B cell (primary cell): Measurements from ENCODE around the gene KCTD10. TPM values are rescaled to one million over a fixed set of nuclear protein-coding genes. Genes with fewer than 3 reads are reported as not detected.

Experiments
- ATAC-seq: fragments of 200-7000 bp; cut with Tn5 transposase; one replicate; pipeline ENCODE4 v1.10.0; 2021; ENCODE audit warnings: low read depth, mild to moderate bottlenecking, moderate number of reproducible peaks, moderate library complexity
- CTCF ChIA-PET: fragments of 350-600 bp; sonication (Branson Sonifier 250); formaldehyde crosslinking; loops from one replicate; lab custom pipeline; 2021; ENCODE audit warnings: antibody characterized with exemption, inconsistent platforms; lab: Charles Lee
- POLR2A ChIA-PET: fragments of 350-600 bp; sonication (Branson Sonifier 250); formaldehyde crosslinking; loops from one replicate; lab custom pipeline; 2021; ENCODE audit warnings: antibody characterized with exemption; lab: Charles Lee
- DNase-seq: peaks from one replicate; pipeline ENCODE4 v3.0.0; 2013
- H2AFZ ChIP-seq: 2 replicates; pipeline ENCODE4 v1.6.1; 2012; ENCODE audit warnings: mild to moderate bottlenecking, low read depth, low read length; ENCODE audit not compliant: insufficient read depth, poor library complexity, severe bottlenecking
- H3K27ac ChIP-seq, 2 donors: 1 replicate in 1 of 2; 2 replicates in 1 of 2; pipeline ENCODE4 v1.5.1; 2012 to 2013; ENCODE audit warnings: low read length in 2 of 2, mild to moderate bottlenecking in 2 of 2, moderate library complexity in 1 of 2
- H3K27me3 ChIP-seq, 4 experiments: fragments of 200-600 bp in 1 of 4; sonication (generic) in 1 of 4; replicated peaks in 1 of 4; 1 replicate in 2 of 4; 2 replicates in 2 of 4; pipeline versions ENCODE4 v1.6.1 to v1.7.0; 2013 to 2016; ENCODE audit warnings: low read length in 3 of 4, mild to moderate bottlenecking in 2 of 4, mixed read lengths in 1 of 4, moderate library complexity in 1 of 4; ENCODE audit not compliant: insufficient read depth in 4 of 4, control insufficient read depth in 3 of 4; ENCODE audit errors: control extremely low read depth in 1 of 4
- H3K36me3 ChIP-seq, 2 experiments: replicated peaks in 1 of 2; 1 replicate in 1 of 2; 2 replicates in 1 of 2; pipeline versions ENCODE4 v1.6.1 to v1.7.1; 2013; ENCODE audit warnings: low read length in 1 of 2; ENCODE audit not compliant: insufficient read depth in 2 of 2, control insufficient read depth in 1 of 2; ENCODE audit errors: control extremely low read depth in 1 of 2, extremely low read depth in 1 of 2
- H3K4me1 ChIP-seq, 2 donors: fragments of 200-600 bp in 1 of 2; sonication (generic) in 1 of 2; 1 replicate in 1 of 2; 2 replicates in 1 of 2; pipeline versions ENCODE4 v1.5.1 to v1.6.1; 2013 to 2017; ENCODE audit warnings: low read length in 2 of 2; ENCODE audit not compliant: control insufficient read depth in 2 of 2, insufficient read depth in 2 of 2
- H3K4me2 ChIP-seq: replicated peaks from 2 replicates; pipeline ENCODE3; 2012; ENCODE audit warnings: mild to moderate bottlenecking, low read depth, low read length; ENCODE audit not compliant: poor library complexity, severe bottlenecking
- H3K4me3 ChIP-seq, 5 experiments: fragments of 200-600 bp in 1 of 5; sonication (generic) in 1 of 5; 1 replicate in 3 of 5; 2 replicates in 2 of 5; pipeline versions ENCODE4 v1.5.1 to v1.7.0; 2011 to 2016; ENCODE audit warnings: low read length in 4 of 5, mild to moderate bottlenecking in 4 of 5, low read depth in 2 of 5, control low read depth in 1 of 5, moderate library complexity in 1 of 5; ENCODE audit not compliant: insufficient read depth in 1 of 5; ENCODE audit errors: control extremely low read depth in 1 of 5, extremely low read depth in 1 of 5
- H3K79me2 ChIP-seq: fragments of 200-600 bp; sonication (generic); one replicate; pipeline ENCODE4 v1.6.0; 2016; ENCODE audit warnings: low read length; ENCODE audit not compliant: control insufficient read depth, insufficient read depth
- H3K9ac ChIP-seq: fragments of 200-600 bp; sonication (generic); 2 replicates; pipeline ENCODE4 v1.6.1; 2017; ENCODE audit warnings: mild to moderate bottlenecking, low read length, moderate library complexity
- H3K9me3 ChIP-seq, 3 donors: one replicate each; pipeline versions ENCODE4 v1.6.1 to v1.7.1; 2013; ENCODE audit warnings: low read length in 2 of 3; ENCODE audit not compliant: control insufficient read depth in 2 of 3, insufficient read depth in 1 of 3; ENCODE audit errors: control extremely low read depth in 1 of 3
- H4K20me1 ChIP-seq: 2 replicates; pipeline ENCODE4 v1.6.0; 2012; ENCODE audit warnings: mild to moderate bottlenecking, low read length; ENCODE audit not compliant: insufficient read depth, control insufficient read depth, poor library complexity, severe bottlenecking
- H3K27ac Mint-ChIP-seq: one replicate; pipeline ENCODE4 v1.8.0; 2021; ENCODE audit warnings: mixed read lengths
- H3K27me3 Mint-ChIP-seq: one replicate; pipeline ENCODE4 v1.8.0; 2021; ENCODE audit warnings: mixed read lengths
- H3K4me1 Mint-ChIP-seq: one replicate; pipeline ENCODE4 v1.8.0; 2021; ENCODE audit warnings: mixed read lengths
- H3K4me3 Mint-ChIP-seq: one replicate; pipeline ENCODE4 v1.8.0; 2021; ENCODE audit warnings: mixed read lengths
- H3K9me3 Mint-ChIP-seq: one replicate; pipeline ENCODE4 v1.8.0; 2022; ENCODE audit warnings: mixed read lengths; ENCODE audit not compliant: insufficient read depth
- EZH2 ChIP-seq: IDR thresholded peaks from 2 replicates; pipeline ENCODE4 v1.6.1; 2012; ENCODE audit warnings: borderline replicate concordance, low read depth, mild to moderate bottlenecking, moderate library complexity, low read length; ENCODE audit not compliant: insufficient read depth, poor library complexity, severe bottlenecking
- WGBS: methylation state at CpG from one replicate; pipeline ENCODE4 v1.1.5; 2013; ENCODE audit warnings: missing lambda C conversion rate; ENCODE audit not compliant: insufficient coverage; 5-methylcytosine and 5-hydroxymethylcytosine counted together
- intact Hi-C: fragments of 100-400 bp; cut with micrococcal nuclease; formaldehyde crosslinking; loops from one replicate; pipeline ENCODE4 v1.10.0; 2022
- polyA plus RNA-seq: library from polyadenylated mRNA; depleted of rRNA; stranded (reverse); fragments of >200 nt; gene quantifications from 2 replicates; pipeline ENCODE4 v1.2.3, GENCODE V29; 2012
- total RNA-seq, 2 donors: library from RNA; stranded (reverse); fragments of 120-200 nt in 1 of 2; gene quantifications; 1 replicate in 1 of 2; 2 replicates in 1 of 2; pipeline versions ENCODE4 v1.2.3 to v1.2.4, GENCODE V29; 2013 to 2022
- TF ChIP-seq, protein P1 (sequence below): fragments of 200-600 bp; IDR thresholded peaks from one replicate; pipeline ENCODE4 v1.8.0; 2022; ENCODE audit warnings: antibody characterized with exemption, mild to moderate bottlenecking

KCTD10 gene
- total and polyA plus RNA-seq, 2 donors (not counting 1 experiment from before 2014, with no cell fraction given), result 15.4 to 30.9 TPM

DNA sequence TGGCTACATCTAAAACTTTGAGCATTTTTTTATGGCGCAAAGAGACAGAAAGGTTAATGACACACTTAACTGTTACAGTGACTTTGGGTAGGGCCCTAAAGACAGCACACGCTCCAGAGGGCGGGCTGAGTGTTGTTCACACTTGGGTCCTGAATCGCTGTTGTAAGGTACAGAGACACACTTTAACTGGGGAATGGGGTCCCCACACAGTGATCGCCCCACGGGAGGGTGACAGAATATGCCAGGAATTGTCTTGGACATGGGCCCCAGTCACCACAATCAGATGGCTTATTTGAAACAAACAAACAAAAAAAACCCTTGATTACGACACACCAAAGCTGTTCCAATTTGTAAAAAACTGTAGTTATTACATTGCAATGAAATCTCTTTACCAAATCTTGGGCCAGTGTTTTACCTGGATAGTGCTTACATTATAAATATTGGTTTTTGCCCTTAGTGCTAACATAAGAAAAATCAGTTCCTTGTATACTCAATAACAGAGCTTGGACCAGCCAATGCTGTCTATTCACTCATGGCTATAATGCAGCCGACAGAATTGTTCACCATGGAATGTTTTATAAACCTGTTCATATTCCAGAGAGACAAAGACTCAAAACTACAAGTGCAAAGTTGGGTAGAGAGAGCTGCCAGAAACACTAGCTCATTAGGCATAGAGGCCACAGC, 28.3 kb downstream of the KCTD10 start:
- 90% methylated on average over 5 of the region's 8 CpGs for WGBS
- intact Hi-C loops, result no loop called here
- no peak overlapping the region for H3K27ac Mint-ChIP-seq
- Histone ChIP-seq H2AFZ (no peak overlapping the region), H3K27ac (no peak overlapping the region), H4K20me1 (no peaks in the 10 kb centered on the region), H3K4me1 (no peaks in the 10 kb centered on the region), H3K27me3 (no peaks in the 10 kb centered on the region), H3K79me2 (no peaks in the 10 kb centered on the region), H3K4me3 (no peak overlapping the region), H3K36me3 (peaks cover 0 to 53% of the 10 kb centered on the region in 2 experiments), H3K9me3 (no peaks in the 10 kb centered on the region), H3K9ac (no peak overlapping the region), H3K4me2 (no peak overlapping the region)
- ChIA-PET POLR2A (no interaction called here), CTCF (no interaction called here)
- DNase-seq (no peak), ATAC-seq (no peak)
- H3K27me3 Mint-ChIP-seq, result no peaks in the 10 kb centered on the region
- no peak for TF ChIP-seq EZH2
- TF ChIP-seq, protein P1, sequence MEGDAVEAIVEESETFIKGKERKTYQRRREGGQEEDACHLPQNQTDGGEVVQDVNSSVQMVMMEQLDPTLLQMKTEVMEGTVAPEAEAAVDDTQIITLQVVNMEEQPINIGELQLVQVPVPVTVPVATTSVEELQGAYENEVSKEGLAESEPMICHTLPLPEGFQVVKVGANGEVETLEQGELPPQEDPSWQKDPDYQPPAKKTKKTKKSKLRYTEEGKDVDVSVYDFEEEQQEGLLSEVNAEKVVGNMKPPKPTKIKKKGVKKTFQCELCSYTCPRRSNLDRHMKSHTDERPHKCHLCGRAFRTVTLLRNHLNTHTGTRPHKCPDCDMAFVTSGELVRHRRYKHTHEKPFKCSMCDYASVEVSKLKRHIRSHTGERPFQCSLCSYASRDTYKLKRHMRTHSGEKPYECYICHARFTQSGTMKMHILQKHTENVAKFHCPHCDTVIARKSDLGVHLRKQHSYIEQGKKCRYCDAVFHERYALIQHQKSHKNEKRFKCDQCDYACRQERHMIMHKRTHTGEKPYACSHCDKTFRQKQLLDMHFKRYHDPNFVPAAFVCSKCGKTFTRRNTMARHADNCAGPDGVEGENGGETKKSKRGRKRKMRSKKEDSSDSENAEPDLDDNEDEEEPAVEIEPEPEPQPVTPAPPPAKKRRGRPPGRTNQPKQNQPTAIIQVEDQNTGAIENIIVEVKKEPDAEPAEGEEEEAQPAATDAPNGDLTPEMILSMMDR, result no peak
- no peaks in the 10 kb centered on the region for H3K9me3 Mint-ChIP-seq
- H3K4me1 Mint-ChIP-seq, result no peaks in the 10 kb centered on the region
- H3K4me3 Mint-ChIP-seq, result no peak overlapping the region

DNA sequence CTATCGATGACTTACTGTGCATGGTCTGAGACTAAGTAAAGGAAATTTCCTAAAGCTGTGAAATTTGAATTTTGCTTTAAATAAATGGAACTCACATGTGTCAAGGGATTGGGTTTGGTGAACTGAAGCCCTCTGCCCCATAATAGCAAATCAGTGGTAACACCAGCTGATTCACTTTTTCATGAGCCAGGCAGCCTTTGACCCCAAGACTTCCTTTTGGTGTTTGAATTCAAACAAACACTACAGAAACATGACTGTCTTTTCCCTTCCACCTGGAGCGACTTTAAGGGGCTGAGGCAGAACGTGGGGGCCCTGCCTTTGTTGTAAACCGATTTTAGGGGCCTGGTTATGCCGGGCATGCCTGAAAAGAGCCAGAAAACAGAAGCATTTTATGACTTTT, 28.8 kb downstream of the KCTD10 start:
- peaks cover 0 to 47% of the 10 kb centered on the region in 2 experiments for H3K36me3 ChIP-seq
- POLR2A ChIA-PET, result no interaction called here
- H3K27me3 ChIP-seq, result no peaks in the 10 kb centered on the region
- no peak overlapping the region for H3K4me3 Mint-ChIP-seq
- DNase-seq (no peak), ATAC-seq (no peak)
- H3K27ac ChIP-seq, result no peak overlapping the region
- WGBS, result 95% methylated on average over 4 of the region's 5 CpGs
- H3K9me3 Mint-ChIP-seq, result no peaks in the 10 kb centered on the region
- H3K27me3 Mint-ChIP-seq, result no peaks in the 10 kb centered on the region
- CTCF ChIA-PET, result no interaction called here
- H3K27ac Mint-ChIP-seq, result no peak overlapping the region
- intact Hi-C loops, result no loop called here
- H3K4me1 Mint-ChIP-seq, result no peaks in the 10 kb centered on the region
- TF ChIP-seq, protein P1, result no peak
- no peaks in the 10 kb centered on the region for H3K79me2 ChIP-seq
- no peak overlapping the region for H2AFZ ChIP-seq
- H4K20me1 ChIP-seq, result no peaks in the 10 kb centered on the region
- H3K4me2 ChIP-seq, result no peak overlapping the region
- H3K9me3 ChIP-seq, result no peaks in the 10 kb centered on the region
- no peak overlapping the region for H3K4me3 ChIP-seq
- no peak overlapping the region for H3K9ac ChIP-seq
- no peaks in the 10 kb centered on the region for H3K4me1 ChIP-seq
